GM23338 (cell line): ENCODE measurements around the gene C2orf66. TPM values are rescaled to one million over a fixed set of nuclear protein-coding genes. Genes with fewer than 3 reads are reported as not detected.

Experiments used
- ATAC-seq: fragments of 200-7000 bp; cut with Tn5 transposase; 3 replicates; pipeline ENCODE4 v1.9.1; 2020
- DNase-seq: peaks from one replicate; pipeline ENCODE4 v3.0.0-alpha.2; 2015; ENCODE audit warnings: low spot score
- H2AFZ ChIP-seq: fragments of 200-600 bp; sonication (generic); 2 replicates; pipeline ENCODE4 v1.8.0; 2016; ENCODE audit warnings: antibody characterized with exemption, mild to moderate bottlenecking, moderate library complexity
- H3F3A ChIP-seq: fragments of 200-600 bp; sonication (generic); replicated peaks from 2 replicates; pipeline ENCODE4 v1.8.0; 2017; ENCODE audit warnings: antibody characterized with exemption, mixed run types, low read depth
- H3K27ac ChIP-seq: fragments of 200-600 bp; sonication (generic); 2 replicates; pipeline ENCODE4 v1.6.1; 2016; ENCODE audit warnings: low read depth
- H3K27me3 ChIP-seq: fragments of 200-600 bp; sonication (generic); 2 replicates; pipeline ENCODE4 v1.8.0; 2016; ENCODE audit warnings: mild to moderate bottlenecking, mixed run types, moderate library complexity; ENCODE audit not compliant: insufficient read depth
- H3K36me3 ChIP-seq: fragments of 200-600 bp; sonication (generic); 2 replicates; pipeline ENCODE4 v1.8.0; 2016; ENCODE audit warnings: mild to moderate bottlenecking; ENCODE audit not compliant: insufficient read depth
- H3K4me1 ChIP-seq: fragments of 200-600 bp; sonication (generic); 2 replicates; pipeline ENCODE4 v1.8.0; 2016; ENCODE audit warnings: mild to moderate bottlenecking, moderate library complexity; ENCODE audit not compliant: insufficient read depth
- H3K4me2 ChIP-seq: fragments of 200-600 bp; sonication (generic); 2 replicates; pipeline ENCODE4 v1.7.1; 2017; ENCODE audit warnings: mixed run types
- H3K4me3 ChIP-seq: fragments of 200-600 bp; sonication (generic); 2 replicates; pipeline ENCODE4 v1.6.1; 2016; ENCODE audit warnings: mixed run types
- H3K79me2 ChIP-seq: fragments of 200-600 bp; sonication (generic); replicated peaks from 2 replicates; pipeline ENCODE4 v1.8.0; 2017; ENCODE audit warnings: mild to moderate bottlenecking; ENCODE audit not compliant: insufficient read depth
- H3K9me2 ChIP-seq: fragments of 200-600 bp; sonication (generic); 2 replicates; pipeline ENCODE4 v1.8.0; 2017; ENCODE audit not compliant: insufficient read depth
- H4K20me1 ChIP-seq: fragments of 200-600 bp; sonication (generic); replicated peaks from 2 replicates; pipeline ENCODE4 v1.8.0; 2017; ENCODE audit warnings: mild to moderate bottlenecking; ENCODE audit not compliant: insufficient read depth
- H3K27ac Mint-ChIP-seq: 2 replicates; pipeline ENCODE4 v1.8.0; 2020; ENCODE audit warnings: inconsistent platforms, mild to moderate bottlenecking, moderate library complexity, mixed read lengths
- H3K27me3 Mint-ChIP-seq: 3 replicates; pipeline ENCODE4 v1.8.0; 2022; ENCODE audit warnings: low read depth, mild to moderate bottlenecking, moderate library complexity, mixed read lengths, inconsistent platforms; ENCODE audit not compliant: insufficient read depth, poor library complexity
- H3K36me3 Mint-ChIP-seq: 3 replicates; pipeline ENCODE4 v1.8.0; 2021; ENCODE audit warnings: low read depth, mild to moderate bottlenecking, inconsistent platforms, moderate library complexity, mixed read lengths
- H3K4me1 Mint-ChIP-seq: 3 replicates; pipeline ENCODE4 v1.8.0; 2020; ENCODE audit warnings: mild to moderate bottlenecking, inconsistent platforms, mixed read lengths
- H3K4me3 Mint-ChIP-seq: 3 replicates; pipeline ENCODE4 v1.8.0; 2021; ENCODE audit warnings: moderate library complexity, mild to moderate bottlenecking, inconsistent platforms, mixed read lengths
- H3K9me3 Mint-ChIP-seq: 3 replicates; pipeline ENCODE4 v1.8.0; 2020; ENCODE audit warnings: moderate library complexity, mild to moderate bottlenecking, inconsistent platforms, mixed read lengths
- CREB1 ChIP-seq: fragments of 250-450 bp; sonication (Bioruptor Pico); IDR thresholded peaks from 2 replicates; pipeline ENCODE4 v1.5.0; 2020; ENCODE audit warnings: low read depth, mild to moderate bottlenecking, moderate library complexity
- CTCF ChIP-seq, 2 experiments: fragments of 200-600 bp in 1 of 2; sonication (generic) in 1 of 2; conservative IDR thresholded peaks; 2 replicates each; pipeline versions ENCODE4 v1.5.1 to v1.6.1; 2016 to 2017; ENCODE audit warnings: antibody characterized with exemption in 2 of 2, low read depth in 2 of 2, mild to moderate bottlenecking in 2 of 2, moderate library complexity in 1 of 2
- JUNB ChIP-seq: IDR thresholded peaks from one replicate; pipeline ENCODE4 v1.6.1; 2016; ENCODE audit warnings: antibody characterized with exemption; ENCODE audit not compliant: unreplicated experiment
- POLR2AphosphoS5 ChIP-seq: IDR thresholded peaks from 2 replicates; pipeline ENCODE4 v1.6.1; 2016; ENCODE audit warnings: antibody characterized with exemption, low read depth
- ZNF114 ChIP-seq: fragments of 250-450 bp; sonication (Bioruptor Pico); IDR thresholded peaks from 2 replicates; pipeline ENCODE4 v1.5.0; 2020; ENCODE audit warnings: mild to moderate bottlenecking, moderate library complexity
- polyA plus RNA-seq: library from polyadenylated mRNA; unstranded; fragments of >200 nt; fragmentation: Nextera tagmentation; extraction: Ambion mirVana; gene quantifications from 2 replicates; pipeline ENCODE4 v1.2.1, GENCODE V29; 2016
- total RNA-seq: library from RNA; depleted of rRNA; stranded (reverse); fragments of >200 nt; shearing (Covaris generic); gene quantifications from 2 replicates; pipeline ENCODE4 v1.2.3, GENCODE V29; 2014
- TF ChIP-seq, protein P1 (sequence below): IDR thresholded peaks from 2 replicates; pipeline ENCODE4 v1.6.1; 2016; ENCODE audit warnings: antibody characterized with exemption
- TF ChIP-seq, protein P2 (sequence below): fragments of 250-450 bp; sonication (Bioruptor Pico); IDR thresholded peaks from 2 replicates; pipeline ENCODE4 v1.5.0; 2020; ENCODE audit warnings: mild to moderate bottlenecking, moderate library complexity

C2orf66 gene
- total and polyA plus RNA-seq, 2 experiments from 2014 or later = not detected

DNA sequence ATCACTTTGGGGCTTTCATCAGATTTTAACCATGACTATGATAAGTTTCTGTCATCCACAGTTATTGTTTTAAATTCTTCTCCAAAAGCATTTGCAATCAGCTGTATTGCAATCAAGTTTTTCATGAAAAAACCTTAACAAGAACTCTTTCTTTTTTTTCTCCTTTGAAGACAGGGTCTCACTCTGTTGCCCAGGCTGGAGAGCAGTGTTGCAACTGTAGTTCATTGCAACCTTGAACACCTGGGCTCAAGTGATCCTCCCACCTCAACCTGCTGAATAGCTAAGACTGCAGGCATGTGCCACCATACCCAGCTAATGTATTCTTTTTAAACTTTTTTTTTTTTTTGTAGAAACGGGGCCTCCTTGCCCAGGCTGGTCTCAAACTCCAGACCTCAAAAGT lies 45.5 kb upstream of the C2orf66 start:
- H3K27me3 Mint-ChIP-seq = no peaks in the 10 kb centered on the region
- H3F3A ChIP-seq = no peaks in the 10 kb centered on the region
- ATAC-seq (no peak), DNase-seq (no peak)
- no peak overlapping the region for H3K4me3 ChIP-seq
- no peaks in the 10 kb centered on the region for H3K9me2 ChIP-seq
- H3K27ac ChIP-seq = no peak overlapping the region
- H3K4me1 ChIP-seq = no peaks in the 10 kb centered on the region
- H3K27ac Mint-ChIP-seq = no peak overlapping the region
- H2AFZ ChIP-seq = no peak overlapping the region
- no peaks in the 10 kb centered on the region for H3K36me3 ChIP-seq
- H3K4me3 Mint-ChIP-seq = no peak overlapping the region
- H3K9me3 Mint-ChIP-seq = no peaks in the 10 kb centered on the region; the same call in 2 of the 3 replicates
- H3K27me3 ChIP-seq = no peaks in the 10 kb centered on the region
- no peaks in the 10 kb centered on the region for H3K79me2 ChIP-seq
- H3K4me1 Mint-ChIP-seq = no peaks in the 10 kb centered on the region
- peaks cover 14% of the 10 kb centered on the region for H3K36me3 Mint-ChIP-seq
- H4K20me1 ChIP-seq = no peaks in the 10 kb centered on the region; the same call in 1 of the 2 replicates
- H3K4me2 ChIP-seq = no peak overlapping the region
- TF ChIP-seq JUNB = no peak
- TF ChIP-seq ZNF114 (CRISPR knock-in tag) = no peak

GRCh38 chr2:196853301-196854087 lies 44.3 kb upstream of the C2orf66 start:
- DNase-seq (no peak), ATAC-seq (no peak)
- no peaks in the 10 kb centered on the region for H3K4me1 Mint-ChIP-seq
- H3K36me3 Mint-ChIP-seq = peaks cover 2% of the 10 kb centered on the region
- Histone ChIP-seq H4K20me1 (no peaks in the 10 kb centered on the region; the same call in 1 of the 2 replicates), H3K36me3 (no peaks in the 10 kb centered on the region), H2AFZ (no peak overlapping the region), H3K27me3 (no peaks in the 10 kb centered on the region), H3K4me3 (no peak overlapping the region), H3K4me1 (no peaks in the 10 kb centered on the region), H3K4me2 (no peak overlapping the region), H3F3A (no peaks in the 10 kb centered on the region), H3K27ac (no peak overlapping the region), H3K79me2 (no peaks in the 10 kb centered on the region), H3K9me2 (no peaks in the 10 kb centered on the region)
- no peaks in the 10 kb centered on the region for H3K9me3 Mint-ChIP-seq
- H3K27me3 Mint-ChIP-seq = no peaks in the 10 kb centered on the region
- H3K4me3 Mint-ChIP-seq = no peak overlapping the region
- H3K27ac Mint-ChIP-seq = no peak overlapping the region
- TF ChIP-seq CTCF (conservative IDR thresholded peaks at IDR 0.05; ENCODE audit: low read depth in 2 of 2) (no peak), POLR2AphosphoS5 (no peak), CREB1 (no peak), ZNF114 (CRISPR knock-in tag) (no peak)
- TF ChIP-seq, protein P1, sequence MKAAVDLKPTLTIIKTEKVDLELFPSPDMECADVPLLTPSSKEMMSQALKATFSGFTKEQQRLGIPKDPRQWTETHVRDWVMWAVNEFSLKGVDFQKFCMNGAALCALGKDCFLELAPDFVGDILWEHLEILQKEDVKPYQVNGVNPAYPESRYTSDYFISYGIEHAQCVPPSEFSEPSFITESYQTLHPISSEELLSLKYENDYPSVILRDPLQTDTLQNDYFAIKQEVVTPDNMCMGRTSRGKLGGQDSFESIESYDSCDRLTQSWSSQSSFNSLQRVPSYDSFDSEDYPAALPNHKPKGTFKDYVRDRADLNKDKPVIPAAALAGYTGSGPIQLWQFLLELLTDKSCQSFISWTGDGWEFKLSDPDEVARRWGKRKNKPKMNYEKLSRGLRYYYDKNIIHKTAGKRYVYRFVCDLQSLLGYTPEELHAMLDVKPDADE = no peak
- TF ChIP-seq, protein P2, sequence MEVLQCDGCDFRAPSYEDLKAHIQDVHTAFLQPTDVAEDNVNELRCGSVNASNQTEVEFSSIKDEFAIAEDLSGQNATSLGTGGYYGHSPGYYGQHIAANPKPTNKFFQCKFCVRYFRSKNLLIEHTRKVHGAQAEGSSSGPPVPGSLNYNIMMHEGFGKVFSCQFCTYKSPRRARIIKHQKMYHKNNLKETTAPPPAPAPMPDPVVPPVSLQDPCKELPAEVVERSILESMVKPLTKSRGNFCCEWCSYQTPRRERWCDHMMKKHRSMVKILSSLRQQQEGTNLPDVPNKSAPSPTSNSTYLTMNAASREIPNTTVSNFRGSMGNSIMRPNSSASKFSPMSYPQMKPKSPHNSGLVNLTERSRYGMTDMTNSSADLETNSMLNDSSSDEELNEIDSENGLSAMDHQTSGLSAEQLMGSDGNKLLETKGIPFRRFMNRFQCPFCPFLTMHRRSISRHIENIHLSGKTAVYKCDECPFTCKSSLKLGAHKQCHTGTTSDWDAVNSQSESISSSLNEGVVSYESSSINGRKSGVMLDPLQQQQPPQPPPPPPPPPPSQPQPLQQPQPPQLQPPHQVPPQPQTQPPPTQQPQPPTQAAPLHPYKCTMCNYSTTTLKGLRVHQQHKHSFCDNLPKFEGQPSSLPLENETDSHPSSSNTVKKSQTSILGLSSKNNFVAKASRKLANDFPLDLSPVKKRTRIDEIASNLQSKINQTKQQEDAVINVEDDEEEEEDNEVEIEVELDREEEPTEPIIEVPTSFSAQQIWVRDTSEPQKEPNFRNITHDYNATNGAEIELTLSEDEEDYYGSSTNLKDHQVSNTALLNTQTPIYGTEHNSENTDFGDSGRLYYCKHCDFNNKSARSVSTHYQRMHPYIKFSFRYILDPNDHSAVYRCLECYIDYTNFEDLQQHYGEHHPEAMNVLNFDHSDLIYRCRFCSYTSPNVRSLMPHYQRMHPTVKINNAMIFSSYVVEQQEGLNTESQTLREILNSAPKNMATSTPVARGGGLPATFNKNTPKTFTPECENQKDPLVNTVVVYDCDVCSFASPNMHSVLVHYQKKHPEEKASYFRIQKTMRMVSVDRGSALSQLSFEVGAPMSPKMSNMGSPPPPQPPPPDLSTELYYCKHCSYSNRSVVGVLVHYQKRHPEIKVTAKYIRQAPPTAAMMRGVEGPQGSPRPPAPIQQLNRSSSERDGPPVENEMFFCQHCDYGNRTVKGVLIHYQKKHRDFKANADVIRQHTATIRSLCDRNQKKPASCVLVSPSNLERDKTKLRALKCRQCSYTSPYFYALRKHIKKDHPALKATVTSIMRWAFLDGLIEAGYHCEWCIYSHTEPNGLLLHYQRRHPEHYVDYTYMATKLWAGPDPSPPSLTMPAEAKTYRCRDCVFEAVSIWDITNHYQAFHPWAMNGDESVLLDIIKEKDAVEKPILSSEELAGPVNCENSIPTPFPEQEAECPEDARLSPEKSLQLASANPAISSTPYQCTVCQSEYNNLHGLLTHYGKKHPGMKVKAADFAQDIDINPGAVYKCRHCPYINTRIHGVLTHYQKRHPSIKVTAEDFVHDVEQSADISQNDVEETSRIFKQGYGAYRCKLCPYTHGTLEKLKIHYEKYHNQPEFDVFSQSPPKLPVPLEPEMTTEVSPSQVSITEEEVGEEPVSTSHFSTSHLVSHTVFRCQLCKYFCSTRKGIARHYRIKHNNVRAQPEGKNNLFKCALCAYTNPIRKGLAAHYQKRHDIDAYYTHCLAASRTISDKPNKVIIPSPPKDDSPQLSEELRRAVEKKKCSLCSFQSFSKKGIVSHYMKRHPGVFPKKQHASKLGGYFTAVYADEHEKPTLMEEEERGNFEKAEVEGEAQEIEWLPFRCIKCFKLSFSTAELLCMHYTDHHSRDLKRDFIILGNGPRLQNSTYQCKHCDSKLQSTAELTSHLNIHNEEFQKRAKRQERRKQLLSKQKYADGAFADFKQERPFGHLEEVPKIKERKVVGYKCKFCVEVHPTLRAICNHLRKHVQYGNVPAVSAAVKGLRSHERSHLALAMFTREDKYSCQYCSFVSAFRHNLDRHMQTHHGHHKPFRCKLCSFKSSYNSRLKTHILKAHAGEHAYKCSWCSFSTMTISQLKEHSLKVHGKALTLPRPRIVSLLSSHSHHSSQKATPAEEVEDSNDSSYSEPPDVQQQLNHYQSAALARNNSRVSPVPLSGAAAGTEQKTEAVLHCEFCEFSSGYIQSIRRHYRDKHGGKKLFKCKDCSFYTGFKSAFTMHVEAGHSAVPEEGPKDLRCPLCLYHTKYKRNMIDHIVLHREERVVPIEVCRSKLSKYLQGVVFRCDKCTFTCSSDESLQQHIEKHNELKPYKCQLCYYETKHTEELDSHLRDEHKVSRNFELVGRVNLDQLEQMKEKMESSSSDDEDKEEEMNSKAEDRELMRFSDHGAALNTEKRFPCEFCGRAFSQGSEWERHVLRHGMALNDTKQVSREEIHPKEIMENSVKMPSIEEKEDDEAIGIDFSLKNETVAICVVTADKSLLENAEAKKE (CRISPR knock-in tag) = no peak
